ENCODE data around the gene GPR156. TPM values are rescaled to one million over a fixed set of nuclear protein-coding genes. Genes with fewer than 3 reads are reported as not detected.
A peak's percentile ranks its signal among the peaks of the same experiment; 100 is the strongest.

The GPR156 gene
- total RNA-seq, 1 experiment from 2014 or later: 0.15 TPM

DNA sequence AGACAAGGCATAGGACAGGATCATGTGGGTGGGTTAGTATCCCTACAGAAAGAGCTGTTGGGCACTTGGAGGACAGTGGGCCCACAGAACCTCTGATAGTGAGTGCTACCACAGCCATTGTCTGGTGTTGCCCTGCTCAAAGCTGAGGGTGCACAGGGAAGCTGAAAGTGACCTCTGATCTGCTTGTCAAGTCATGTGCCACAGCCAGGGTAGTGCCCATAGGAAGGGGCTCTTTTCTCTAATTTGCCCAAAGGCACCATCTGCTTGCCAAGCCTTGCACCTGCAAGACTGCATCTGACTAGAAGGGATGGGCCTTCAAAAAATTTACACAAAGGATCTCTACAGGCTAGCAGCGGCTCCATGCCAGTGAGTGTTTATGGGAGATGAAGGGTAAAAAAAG lies 103.4 kb downstream of the GPR156 start:
- H3K4me2 ChIP-seq (ENCODE audit: low read length): no peak overlapping the region
- DNase-seq (ENCODE audit: low read depth, low spot score): no peak
- POLR2A ChIA-PET: no interaction called here

DNA sequence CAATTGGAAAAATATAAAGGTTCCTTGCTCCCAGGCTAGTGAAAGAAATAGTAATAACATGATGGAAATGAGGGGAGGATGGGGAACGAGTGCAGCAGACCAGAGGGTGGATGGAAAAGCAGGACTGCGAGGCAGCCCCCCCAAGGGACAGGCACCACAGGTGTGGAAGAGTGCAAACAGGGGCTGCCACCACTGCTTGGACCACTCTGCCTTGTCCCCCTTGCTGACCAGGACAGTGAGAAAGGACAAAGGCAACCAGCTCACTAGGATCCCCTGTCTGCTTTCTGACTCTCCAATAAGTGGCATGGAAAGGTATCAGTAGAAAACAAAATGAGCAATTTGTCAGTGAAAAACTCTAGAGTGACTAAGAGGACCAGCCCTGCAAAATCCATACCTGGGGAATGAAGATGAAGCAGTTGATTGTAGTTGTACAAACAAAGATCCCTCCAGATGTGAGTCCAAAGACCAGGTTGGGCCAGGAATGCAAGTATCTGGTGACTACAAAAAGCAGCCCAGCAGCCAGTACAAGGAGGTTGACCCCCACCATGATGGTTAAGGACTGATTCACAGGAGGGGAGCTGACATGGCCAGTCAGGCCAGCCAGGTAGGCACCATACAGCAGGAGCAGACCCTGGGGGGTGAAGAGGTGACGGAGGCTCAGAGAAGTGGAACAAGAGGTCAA lies 104.2 kb downstream of the GPR156 start:
- Histone ChIP-seq H3K4me2 (ENCODE audit: low read length) (no peak overlapping the region), H2AFZ (ENCODE audit: low read depth, low read length, poor library complexity, severe bottlenecking) (no peak overlapping the region), H3K36me3 (ENCODE audit: control insufficient read depth in 1 of 2, insufficient read depth in 2 of 2, low read length in 2 of 2) (no peaks in the 10 kb centered on the region), H3K4me3 (replicated peaks in 1 of 2; ENCODE audit: low read depth in 1 of 2, low read length in 2 of 2) (no peak overlapping the region), H3K27ac (ENCODE audit: low read depth, low read length) (no peak overlapping the region), H3K27me3 (ENCODE audit: insufficient read depth, low read length) (no peaks in the 10 kb centered on the region), H3K9me2 (ENCODE audit: insufficient read depth) (no peaks in the 10 kb centered on the region), H3K79me2 (ENCODE audit: insufficient read depth, low read length) (no peaks in the 10 kb centered on the region), H3K9me3 (ENCODE audit: control insufficient read depth in 1 of 2, insufficient read depth in 1 of 2, low read depth in 1 of 2, low read length in 2 of 2) (no peaks in the 10 kb centered on the region), H4K20me1 (ENCODE audit: insufficient read depth) (no peaks in the 10 kb centered on the region), H3K4me1 (ENCODE audit: control insufficient read depth in 1 of 2, insufficient read depth in 2 of 2, low read length in 2 of 2) (peaks cover 0 to 11% of the 10 kb centered on the region in 2 experiments; a peak in 1 of 4 replicates), H3K9ac (ENCODE audit: low read length) (no peak overlapping the region)
- intact Hi-C loops (cut with micrococcal nuclease): loop anchor here (1.0 kb wide), 1 partner anchor 360 kb away; no protein-coding TSS in a partner anchor
- POLR2A ChIA-PET: no interaction called here
- DNase-seq (ENCODE audit: low read depth, low spot score) (no peak), ATAC-seq (no peak)
- RAD21 ChIA-PET (ENCODE audit: low non-redundant PET in 1 of 2, low total read pairs in 2 of 2, uncharacterized antibody in 2 of 2, unreplicated experiment in 2 of 2): no interaction called here
- CTCF ChIA-PET: interaction anchor here (1.0 kb wide), 1 partner anchor 288 kb away, joined by 4 read pairs; no protein-coding TSS in a partner anchor
- BruUV-seq (replicated peaks): no TSS peak
- no peak for TF ChIP-seq CEBPB (IDR thresholded peaks at IDR 0.05; ENCODE audit: low read depth)
- no peak for TF ChIP-seq ZFX (IDR thresholded peaks at IDR 0.05)
- TF ChIP-seq SP1 (IDR thresholded peaks at IDR 0.05; ENCODE audit: low read depth): no peak
- TF ChIP-seq ZNF274 (IDR thresholded peaks at IDR 0.05; ENCODE audit: low read depth, low read length): no peak
- no peak for TF ChIP-seq CBX3 (IDR thresholded peaks at IDR 0.05; ENCODE audit: low read depth)
- TF ChIP-seq TCF7L2 (IDR thresholded peaks at IDR 0.05; ENCODE audit: borderline replicate concordance, extremely low read depth, insufficient read depth, insufficient read length): no peak
- no peak for TF ChIP-seq POLR2A (IDR thresholded peaks at IDR 0.05; ENCODE audit: borderline replicate concordance, extremely low read depth, insufficient read depth, insufficient read length)
- no peak for TF ChIP-seq ELF1 (IDR thresholded peaks at IDR 0.05; ENCODE audit: borderline replicate concordance, low read depth)
- no peak for TF ChIP-seq SRF (IDR thresholded peaks at IDR 0.05; ENCODE audit: low read depth)
- no peak for TF ChIP-seq RAD21 (IDR thresholded peaks at IDR 0.05; ENCODE audit: low read depth)
- TF ChIP-seq JUND (IDR thresholded peaks at IDR 0.05): no peak
- no peak for TF ChIP-seq EGR1 (IDR thresholded peaks at IDR 0.05; ENCODE audit: low read depth)
- TF ChIP-seq, protein P1, sequence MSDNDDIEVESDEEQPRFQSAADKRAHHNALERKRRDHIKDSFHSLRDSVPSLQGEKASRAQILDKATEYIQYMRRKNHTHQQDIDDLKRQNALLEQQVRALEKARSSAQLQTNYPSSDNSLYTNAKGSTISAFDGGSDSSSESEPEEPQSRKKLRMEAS (IDR thresholded peaks at IDR 0.05): no peak
- no peak for TF ChIP-seq FOSL1 (IDR thresholded peaks at IDR 0.05; ENCODE audit: low read depth)
- TF ChIP-seq, protein P2, sequence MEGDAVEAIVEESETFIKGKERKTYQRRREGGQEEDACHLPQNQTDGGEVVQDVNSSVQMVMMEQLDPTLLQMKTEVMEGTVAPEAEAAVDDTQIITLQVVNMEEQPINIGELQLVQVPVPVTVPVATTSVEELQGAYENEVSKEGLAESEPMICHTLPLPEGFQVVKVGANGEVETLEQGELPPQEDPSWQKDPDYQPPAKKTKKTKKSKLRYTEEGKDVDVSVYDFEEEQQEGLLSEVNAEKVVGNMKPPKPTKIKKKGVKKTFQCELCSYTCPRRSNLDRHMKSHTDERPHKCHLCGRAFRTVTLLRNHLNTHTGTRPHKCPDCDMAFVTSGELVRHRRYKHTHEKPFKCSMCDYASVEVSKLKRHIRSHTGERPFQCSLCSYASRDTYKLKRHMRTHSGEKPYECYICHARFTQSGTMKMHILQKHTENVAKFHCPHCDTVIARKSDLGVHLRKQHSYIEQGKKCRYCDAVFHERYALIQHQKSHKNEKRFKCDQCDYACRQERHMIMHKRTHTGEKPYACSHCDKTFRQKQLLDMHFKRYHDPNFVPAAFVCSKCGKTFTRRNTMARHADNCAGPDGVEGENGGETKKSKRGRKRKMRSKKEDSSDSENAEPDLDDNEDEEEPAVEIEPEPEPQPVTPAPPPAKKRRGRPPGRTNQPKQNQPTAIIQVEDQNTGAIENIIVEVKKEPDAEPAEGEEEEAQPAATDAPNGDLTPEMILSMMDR (IDR thresholded peaks at IDR 0.05 in 2 of 3, conservative IDR thresholded peaks at IDR 0.05 in 1 of 3; ENCODE audit: borderline replicate concordance in 1 of 3, insufficient read depth in 1 of 3, low read depth in 2 of 3, low read length in 2 of 3): no peak
- no peak for TF ChIP-seq POLR2AphosphoS5 (IDR thresholded peaks at IDR 0.05; ENCODE audit: low read depth, low read length)

More for the DNA sequence above, 103.4 kb downstream of the GPR156 start:
- intact Hi-C loops (cut with micrococcal nuclease): loop anchor here (1.0 kb wide), 1 partner anchor 360 kb away; no protein-coding TSS in a partner anchor
- no peaks in the 10 kb centered on the region for H4K20me1 ChIP-seq (ENCODE audit: insufficient read depth)
- H3K9me2 ChIP-seq (ENCODE audit: insufficient read depth): no peaks in the 10 kb centered on the region
- no peaks in the 10 kb centered on the region for H3K9me3 ChIP-seq (ENCODE audit: control insufficient read depth in 1 of 2, insufficient read depth in 1 of 2, low read depth in 1 of 2, low read length in 2 of 2)
- no peak overlapping the region for H3K9ac ChIP-seq (ENCODE audit: low read length)
- CTCF ChIA-PET: interaction anchor here (1.0 kb wide), 1 partner anchor 289 kb away, joined by 4 read pairs; no protein-coding TSS in a partner anchor
- no peak overlapping the region for H2AFZ ChIP-seq (ENCODE audit: low read depth, low read length, poor library complexity, severe bottlenecking)
- H3K4me3 ChIP-seq (replicated peaks in 1 of 2; ENCODE audit: low read depth in 1 of 2, low read length in 2 of 2): no peak overlapping the region
- no TSS peak for BruUV-seq (replicated peaks)
- RAD21 ChIA-PET (ENCODE audit: low non-redundant PET in 1 of 2, low total read pairs in 2 of 2, uncharacterized antibody in 2 of 2, unreplicated experiment in 2 of 2): no interaction called here
- no peak for ATAC-seq
- no peaks in the 10 kb centered on the region for H3K36me3 ChIP-seq (ENCODE audit: control insufficient read depth in 1 of 2, insufficient read depth in 2 of 2, low read length in 2 of 2)
- H3K4me1 ChIP-seq (ENCODE audit: control insufficient read depth in 1 of 2, insufficient read depth in 2 of 2, low read length in 2 of 2): peaks cover 0 to 11% of the 10 kb centered on the region in 2 experiments; a peak in 1 of 4 replicates
- no peak overlapping the region for H3K27ac ChIP-seq (ENCODE audit: low read depth, low read length)
- H3K27me3 ChIP-seq (ENCODE audit: insufficient read depth, low read length): no peaks in the 10 kb centered on the region
- no peaks in the 10 kb centered on the region for H3K79me2 ChIP-seq (ENCODE audit: insufficient read depth, low read length)
- TF ChIP-seq YY1 (IDR thresholded peaks at IDR 0.05; ENCODE audit: extremely low read depth, insufficient replicate concordance, low read depth, low read length) (no peak), POLR2A (IDR thresholded peaks at IDR 0.05; ENCODE audit: borderline replicate concordance, extremely low read depth, insufficient read depth, insufficient read length) (no peak), SP1 (IDR thresholded peaks at IDR 0.05; ENCODE audit: low read depth) (no peak), JUND (IDR thresholded peaks at IDR 0.05) (no peak), RAD21 (IDR thresholded peaks at IDR 0.05; ENCODE audit: low read depth) (peak; percentile 58), FOSL1 (IDR thresholded peaks at IDR 0.05; ENCODE audit: low read depth) (no peak)
